NCI-H1417 (cell line): ENCODE measurements around the gene TRAPPC5.

Experiments
- DNase-seq, 3 experiments: peaks; one replicate each; lab custom pipeline; 2025; lab: John Stamatoyannopoulos, UW

TRAPPC5 gene

DNA sequence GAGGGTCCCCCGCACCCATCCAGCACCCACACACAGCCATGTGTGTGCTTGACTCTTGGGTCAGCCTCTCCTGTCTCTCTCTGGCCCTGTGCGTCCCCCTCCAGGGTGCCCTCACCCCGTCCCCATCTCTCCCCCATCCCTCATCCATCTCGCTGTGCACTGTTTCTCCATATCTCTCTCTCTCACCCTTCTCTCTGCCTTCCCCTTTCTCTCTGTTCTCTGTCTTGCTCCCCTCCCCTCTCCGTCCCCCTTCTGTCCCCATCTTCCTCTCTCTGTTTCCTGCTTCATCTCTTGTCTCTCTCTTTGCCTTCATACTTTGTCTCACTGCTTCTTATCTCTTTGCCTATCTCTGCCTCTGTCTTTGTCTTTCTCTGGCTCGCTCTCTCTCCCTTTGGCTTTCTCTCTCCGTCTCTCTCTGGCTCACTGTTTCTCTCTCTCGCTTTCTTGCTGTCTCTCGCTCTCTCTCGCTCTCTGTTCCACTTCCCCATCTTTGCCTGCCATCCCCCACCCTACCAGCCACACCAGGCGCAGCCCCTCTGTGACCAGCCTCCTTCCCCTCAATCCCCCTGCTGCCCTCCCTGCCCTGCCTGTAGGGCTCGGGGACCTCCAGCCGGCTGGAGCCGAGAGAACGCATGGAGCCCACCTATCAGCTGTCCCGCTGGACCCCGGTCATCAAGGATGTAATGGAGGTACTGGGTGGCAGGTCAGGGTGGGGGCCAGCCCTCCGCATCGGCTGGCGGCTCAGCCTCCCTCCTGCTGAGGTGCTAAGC lies 34.8 kb upstream of the TRAPPC5 start:
- no peak for DNase-seq

DNA sequence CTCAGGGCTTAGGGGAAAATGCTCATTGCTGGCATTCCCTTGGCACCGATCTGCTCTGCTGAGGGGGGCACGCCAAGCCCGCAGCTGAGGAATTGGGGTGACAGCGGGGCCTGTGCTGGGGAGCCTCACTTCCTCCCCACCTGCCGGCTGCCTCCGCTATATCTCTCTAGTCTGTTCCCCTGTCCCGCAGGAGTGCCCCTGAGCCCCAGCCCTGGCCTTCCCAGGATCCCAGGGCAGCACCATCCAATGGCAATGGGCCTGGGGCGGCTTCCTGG lies 34.3 kb upstream of the TRAPPC5 start:
- no peak for DNase-seq

- no peak for DNase-seq
These were observed 33.5 kb upstream of the TRAPPC5 start for GRCh38 chr19:7647156-7647555.

GRCh38 chr19:7648265-7649014 lies 32.2 kb upstream of the TRAPPC5 start:
- DNase-seq = no peak

DNA sequence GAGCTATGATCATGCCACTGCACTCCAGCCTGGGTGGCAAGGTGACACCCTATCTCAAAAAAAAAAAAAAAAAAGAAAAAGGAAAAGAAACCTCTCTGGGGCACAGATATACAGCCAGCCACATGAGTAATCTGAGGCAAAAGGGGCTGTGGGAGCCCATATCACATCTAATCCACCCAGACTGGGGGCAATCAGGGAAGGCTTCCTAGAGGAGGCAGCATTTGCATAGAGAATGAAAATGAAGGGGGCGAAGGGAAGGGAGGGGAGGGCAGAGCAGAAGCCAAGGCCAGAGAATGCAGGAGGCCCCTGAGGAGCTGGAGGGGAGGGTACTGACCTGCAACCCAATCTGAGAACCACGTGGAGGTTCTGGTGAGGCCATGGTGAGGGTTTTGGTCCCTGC lies 30.5 kb upstream of the TRAPPC5 start:
- no peak for DNase-seq

DNA sequence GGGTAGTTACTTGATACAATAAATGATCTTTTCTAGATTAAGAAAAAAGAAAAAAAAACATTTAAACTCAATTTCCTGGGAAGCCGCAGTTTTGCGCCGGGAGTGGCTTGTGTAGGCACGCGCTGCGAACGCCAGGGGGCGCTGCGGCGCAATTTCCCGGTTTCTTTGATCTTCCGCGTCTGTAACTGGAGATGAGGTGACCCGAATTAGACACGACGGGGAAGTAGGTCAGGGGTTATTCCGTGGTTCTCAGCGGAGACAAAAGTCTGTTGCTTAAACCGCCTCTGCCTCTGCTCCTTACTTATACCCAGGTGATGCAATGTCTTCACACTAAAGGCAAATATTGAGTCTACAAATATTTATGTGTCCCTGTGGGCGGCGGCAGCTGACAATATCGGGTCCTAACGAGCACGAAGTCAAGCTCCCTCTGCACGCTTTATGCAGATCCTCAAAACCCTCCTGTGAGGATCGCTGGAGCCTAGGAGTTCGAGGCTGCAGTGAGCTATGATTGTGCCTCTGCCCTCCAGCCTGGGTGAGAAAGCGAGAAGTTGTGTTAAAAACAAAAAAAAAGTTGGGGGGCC lies 28.5 kb upstream of the TRAPPC5 start:
- peak; percentile 67 to 91 (median 80) for DNase-seq

GRCh38 chr19:7654401-7654800 lies 26.2 kb upstream of the TRAPPC5 start:
- peak in 1 of 3 experiments; percentile 4 for DNase-seq

GRCh38 chr19:7655581-7655980 lies 25.1 kb upstream of the TRAPPC5 start:
- no peak for DNase-seq

GRCh38 chr19:7657131-7657751 lies 23.4 kb upstream of the TRAPPC5 start:
- no peak for DNase-seq

- peak in 2 of 3 experiments; percentile 23 to 76 for DNase-seq
These were observed 22.4 kb upstream of the TRAPPC5 start for GRCh38 chr19:7658219-7658686.

- no peak for DNase-seq
These were observed 18.7 kb upstream of the TRAPPC5 start for GRCh38 chr19:7661744-7662538.

- no peak for DNase-seq
These were observed 18.0 kb upstream of the TRAPPC5 start for GRCh38 chr19:7662657-7663056.

GRCh38 chr19:7663706-7664105 lies 16.9 kb upstream of the TRAPPC5 start:
- no peak for DNase-seq

GRCh38 chr19:7665076-7665475 lies 15.6 kb upstream of the TRAPPC5 start:
- DNase-seq = no peak

DNA sequence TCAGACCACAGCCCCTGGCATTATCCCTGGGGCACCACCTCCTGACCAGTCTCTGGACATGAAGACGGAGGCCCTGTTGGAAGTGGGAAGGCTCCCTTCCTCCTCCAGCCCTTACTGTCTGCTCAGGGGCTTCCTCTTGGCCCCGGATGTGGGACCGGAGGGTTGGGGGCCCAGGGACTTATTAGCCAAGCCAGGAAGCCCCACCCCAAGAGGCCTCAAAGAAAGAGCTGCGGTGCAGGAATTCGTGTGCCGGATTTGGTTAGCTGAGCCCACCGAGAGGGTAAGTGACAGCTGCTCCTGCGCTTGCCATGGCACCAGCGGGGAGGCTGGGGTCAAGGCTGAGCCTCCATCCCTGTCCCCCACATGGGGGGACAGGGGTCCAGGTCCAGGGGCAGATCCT lies 11.8 kb upstream of the TRAPPC5 start, which contains the start of gene RETN:
TSS of gene RETN (plus strand) at position 208 of the 400 bp plus-strand sequence. CDS start 278 bp downstream, outside the sequence.
- no peak for DNase-seq

- no peak for DNase-seq
These were observed 11.0 kb upstream of the TRAPPC5 start for GRCh38 chr19:7669641-7670040.

- DNase-seq = peak in 2 of 3 experiments; percentile 24 to 42
These were observed 10.4 kb upstream of the TRAPPC5 start for GRCh38 chr19:7670150-7670783.

DNA sequence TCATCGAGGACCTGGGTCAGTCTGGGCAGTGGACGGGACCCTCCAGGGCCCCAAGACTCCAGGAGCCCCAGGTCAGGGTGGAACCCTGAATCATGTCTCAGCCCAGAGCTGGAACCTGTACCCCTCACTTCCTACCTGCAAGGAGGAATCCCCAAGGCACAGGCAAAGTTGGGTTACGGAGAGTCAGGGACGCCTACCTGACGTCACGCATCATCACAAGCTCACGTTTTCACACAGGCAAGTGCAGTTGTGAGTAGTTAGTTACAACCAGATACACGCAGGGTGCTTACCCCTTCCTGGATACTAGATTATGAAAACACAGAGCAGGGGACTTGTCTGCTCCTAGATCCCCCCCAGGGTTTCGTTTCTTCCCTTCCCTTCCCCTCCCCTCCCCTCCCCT lies 9.8 kb upstream of the TRAPPC5 start:
- no peak for DNase-seq

- no peak for DNase-seq
These were observed 8.1 kb upstream of the TRAPPC5 start for GRCh38 chr19:7672522-7672921.

GRCh38 chr19:7674010-7675005 lies 6.3 kb upstream of the TRAPPC5 start:
- DNase-seq = peak; percentile 6 to 71 (median 45)
